Measurements from ENCODE around the gene CACNA1D.
A peak's percentile ranks its signal among the peaks of the same experiment; 100 is the strongest.

Gene CACNA1D

GRCh38 chr3:53491276-53491675 is 3.1 kb upstream of the CACNA1D start:
- Histone ChIP-seq H3K9me3 (ENCODE audit: insufficient read depth, low read length) (no peaks in the 10 kb centered on the region), H3K4me3 (ENCODE audit: low read length) (no peak overlapping the region), H4K20me1 (ENCODE audit: insufficient read depth, low read length) (no peaks in the 10 kb centered on the region), H3K9ac (ENCODE audit: low read length) (no peak overlapping the region), H3K36me3 (replicated peaks; ENCODE audit: low read depth, low read length) (no peaks in the 10 kb centered on the region), H3K4me1 (ENCODE audit: low read length) (peaks cover 8% of the 10 kb centered on the region), H3K4me2 (ENCODE audit: low read length) (no peak overlapping the region), H3K27me3 (ENCODE audit: low read depth, low read length) (no peaks in the 10 kb centered on the region), H3K79me2 (ENCODE audit: low read length) (no peaks in the 10 kb centered on the region), H3K27ac (ENCODE audit: low read length) (no peak overlapping the region), H2AFZ (ENCODE audit: low read depth, low read length) (no peak overlapping the region)
- TF ChIP-seq EZH2phosphoT487 (IDR thresholded peaks at IDR 0.05; ENCODE audit: low read depth) = no peak
- no peak for TF ChIP-seq CTCF (IDR thresholded peaks at IDR 0.05; ENCODE audit: low read depth, low read length)

- Histone ChIP-seq H3K27me3 (ENCODE audit: low read depth, low read length) (no peaks in the 10 kb centered on the region), H3K27ac (ENCODE audit: low read length) (no peak overlapping the region), H3K4me3 (ENCODE audit: low read length) (no peak overlapping the region), H3K9me3 (ENCODE audit: insufficient read depth, low read length) (no peaks in the 10 kb centered on the region), H3K36me3 (replicated peaks; ENCODE audit: low read depth, low read length) (no peaks in the 10 kb centered on the region), H4K20me1 (ENCODE audit: insufficient read depth, low read length) (no peaks in the 10 kb centered on the region), H3K4me1 (ENCODE audit: low read length) (peaks cover 19% of the 10 kb centered on the region), H3K9ac (ENCODE audit: low read length) (no peak overlapping the region), H3K79me2 (ENCODE audit: low read length) (no peaks in the 10 kb centered on the region), H2AFZ (ENCODE audit: low read depth, low read length) (no peak overlapping the region), H3K4me2 (ENCODE audit: low read length) (no peak overlapping the region)
- no peak for TF ChIP-seq CTCF (IDR thresholded peaks at IDR 0.05; ENCODE audit: low read depth, low read length)
- TF ChIP-seq EZH2phosphoT487 (IDR thresholded peaks at IDR 0.05; ENCODE audit: low read depth) = no peak
These were observed 832 bp upstream of the CACNA1D start for GRCh38 chr3:53493595-53493962.

- TF ChIP-seq CTCF (IDR thresholded peaks at IDR 0.05; ENCODE audit: low read depth, low read length) = no peak
- no peak for TF ChIP-seq EZH2phosphoT487 (IDR thresholded peaks at IDR 0.05; ENCODE audit: low read depth)
- Histone ChIP-seq H3K9ac (ENCODE audit: low read length) (peak overlapping the region; percentile 37), H3K4me1 (ENCODE audit: low read length) (peaks cover 19% of the 10 kb centered on the region), H3K27ac (ENCODE audit: low read length) (no peak overlapping the region), H3K4me2 (ENCODE audit: low read length) (peak overlapping the region; percentile 92), H3K79me2 (ENCODE audit: low read length) (no peaks in the 10 kb centered on the region), H3K4me3 (ENCODE audit: low read length) (peak overlapping the region; percentile 75), H3K36me3 (replicated peaks; ENCODE audit: low read depth, low read length) (no peaks in the 10 kb centered on the region), H3K9me3 (ENCODE audit: insufficient read depth, low read length) (no peaks in the 10 kb centered on the region), H3K27me3 (ENCODE audit: low read depth, low read length) (no peaks in the 10 kb centered on the region), H2AFZ (ENCODE audit: low read depth, low read length) (peak overlapping the region; percentile 71), H4K20me1 (ENCODE audit: insufficient read depth, low read length) (no peaks in the 10 kb centered on the region)
These were observed 722 bp downstream of the CACNA1D start for GRCh38 chr3:53495146-53495519.

GRCh38 chr3:53495520-53496391 is 1.3 kb downstream of the CACNA1D start:
- Histone ChIP-seq H2AFZ (ENCODE audit: low read depth, low read length) (peak overlapping the region; percentile 71), H3K9me3 (ENCODE audit: insufficient read depth, low read length) (no peaks in the 10 kb centered on the region), H3K36me3 (replicated peaks; ENCODE audit: low read depth, low read length) (no peaks in the 10 kb centered on the region), H3K27ac (ENCODE audit: low read length) (peak overlapping the region; percentile 16; the same call in 1 of the 2 replicates), H3K4me3 (ENCODE audit: low read length) (peak overlapping the region; percentile 75), H3K4me1 (ENCODE audit: low read length) (peaks cover 19% of the 10 kb centered on the region), H3K4me2 (ENCODE audit: low read length) (peak overlapping the region; percentile 92), H3K9ac (ENCODE audit: low read length) (peak overlapping the region; percentile 37), H4K20me1 (ENCODE audit: insufficient read depth, low read length) (no peaks in the 10 kb centered on the region), H3K79me2 (ENCODE audit: low read length) (no peaks in the 10 kb centered on the region), H3K27me3 (ENCODE audit: low read depth, low read length) (no peaks in the 10 kb centered on the region)
- TF ChIP-seq CTCF (IDR thresholded peaks at IDR 0.05; ENCODE audit: low read depth, low read length) = no peak
- no peak for TF ChIP-seq EZH2phosphoT487 (IDR thresholded peaks at IDR 0.05; ENCODE audit: low read depth)

All from OCI-LY3 (cell line).